ENCODE results near the gene CXXC5. TPM values are rescaled to one million over a fixed set of nuclear protein-coding genes. Genes with fewer than 3 reads are reported as not detected.
"Not testable (repeated sequence)": the region's sequence is repeated elsewhere in the genome, so short reads cannot be mapped to it uniquely, and the experiment has no call there.

Gene CXXC5
- total RNA-seq, 2 donors from 2014 or later, result 57.9 to 59.5 TPM

DNA sequence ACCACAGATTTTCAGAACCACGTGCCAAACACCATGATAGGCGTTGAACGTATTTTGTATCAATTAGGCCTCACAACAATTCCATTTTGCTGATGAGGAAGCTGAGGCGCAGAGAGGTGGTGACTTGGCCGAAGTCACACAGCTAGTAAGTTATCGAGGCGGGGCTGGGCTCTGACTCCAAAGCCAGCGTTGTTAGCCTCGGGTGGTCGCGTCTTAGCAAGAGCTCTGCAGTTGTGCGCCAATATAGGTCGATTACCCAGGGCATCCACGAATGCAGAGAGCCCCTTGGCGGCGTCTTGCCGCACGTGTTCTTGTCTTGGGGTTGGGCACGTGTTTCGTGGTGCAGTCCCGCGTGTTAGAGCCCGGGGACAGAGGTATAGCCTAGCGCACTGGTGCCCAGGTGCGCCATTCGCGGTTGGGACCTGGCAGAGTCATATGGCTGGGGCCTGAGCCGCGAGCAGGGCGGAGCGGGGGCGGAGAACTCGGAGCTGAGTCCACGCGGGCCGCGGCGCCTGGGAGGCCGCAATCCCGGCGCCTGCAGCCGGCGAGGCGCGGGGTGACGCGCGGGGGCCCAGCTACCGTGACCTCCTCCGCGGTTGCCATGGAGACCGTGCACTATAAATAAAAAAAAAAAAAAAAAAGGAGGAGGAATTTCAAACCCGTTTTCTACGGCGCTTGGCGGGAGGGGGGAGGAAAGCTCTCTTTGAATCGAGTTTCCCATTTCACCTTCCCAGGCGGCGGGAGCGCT is 62.3 kb downstream of the CXXC5 start:
- H3K4me1 ChIP-seq, result peaks cover 0 to 40% of the 10 kb centered on the region in 2 donors
- H3K4me3 ChIP-seq, result peak overlapping the region; percentile 42 to 60
- no peaks in the 10 kb centered on the region for H3K9me3 ChIP-seq
- TF ChIP-seq, protein P1, sequence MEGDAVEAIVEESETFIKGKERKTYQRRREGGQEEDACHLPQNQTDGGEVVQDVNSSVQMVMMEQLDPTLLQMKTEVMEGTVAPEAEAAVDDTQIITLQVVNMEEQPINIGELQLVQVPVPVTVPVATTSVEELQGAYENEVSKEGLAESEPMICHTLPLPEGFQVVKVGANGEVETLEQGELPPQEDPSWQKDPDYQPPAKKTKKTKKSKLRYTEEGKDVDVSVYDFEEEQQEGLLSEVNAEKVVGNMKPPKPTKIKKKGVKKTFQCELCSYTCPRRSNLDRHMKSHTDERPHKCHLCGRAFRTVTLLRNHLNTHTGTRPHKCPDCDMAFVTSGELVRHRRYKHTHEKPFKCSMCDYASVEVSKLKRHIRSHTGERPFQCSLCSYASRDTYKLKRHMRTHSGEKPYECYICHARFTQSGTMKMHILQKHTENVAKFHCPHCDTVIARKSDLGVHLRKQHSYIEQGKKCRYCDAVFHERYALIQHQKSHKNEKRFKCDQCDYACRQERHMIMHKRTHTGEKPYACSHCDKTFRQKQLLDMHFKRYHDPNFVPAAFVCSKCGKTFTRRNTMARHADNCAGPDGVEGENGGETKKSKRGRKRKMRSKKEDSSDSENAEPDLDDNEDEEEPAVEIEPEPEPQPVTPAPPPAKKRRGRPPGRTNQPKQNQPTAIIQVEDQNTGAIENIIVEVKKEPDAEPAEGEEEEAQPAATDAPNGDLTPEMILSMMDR (IDR thresholded peaks at IDR 0.05), result no peak
- H3K36me3 ChIP-seq, result no peaks in the 10 kb centered on the region
- DNase-seq (ENCODE audit: low spot score), result no peak
- no peaks in the 10 kb centered on the region for H3K27me3 ChIP-seq
- peak overlapping the region; percentile 63 to 69 for H3K27ac ChIP-seq

DNA sequence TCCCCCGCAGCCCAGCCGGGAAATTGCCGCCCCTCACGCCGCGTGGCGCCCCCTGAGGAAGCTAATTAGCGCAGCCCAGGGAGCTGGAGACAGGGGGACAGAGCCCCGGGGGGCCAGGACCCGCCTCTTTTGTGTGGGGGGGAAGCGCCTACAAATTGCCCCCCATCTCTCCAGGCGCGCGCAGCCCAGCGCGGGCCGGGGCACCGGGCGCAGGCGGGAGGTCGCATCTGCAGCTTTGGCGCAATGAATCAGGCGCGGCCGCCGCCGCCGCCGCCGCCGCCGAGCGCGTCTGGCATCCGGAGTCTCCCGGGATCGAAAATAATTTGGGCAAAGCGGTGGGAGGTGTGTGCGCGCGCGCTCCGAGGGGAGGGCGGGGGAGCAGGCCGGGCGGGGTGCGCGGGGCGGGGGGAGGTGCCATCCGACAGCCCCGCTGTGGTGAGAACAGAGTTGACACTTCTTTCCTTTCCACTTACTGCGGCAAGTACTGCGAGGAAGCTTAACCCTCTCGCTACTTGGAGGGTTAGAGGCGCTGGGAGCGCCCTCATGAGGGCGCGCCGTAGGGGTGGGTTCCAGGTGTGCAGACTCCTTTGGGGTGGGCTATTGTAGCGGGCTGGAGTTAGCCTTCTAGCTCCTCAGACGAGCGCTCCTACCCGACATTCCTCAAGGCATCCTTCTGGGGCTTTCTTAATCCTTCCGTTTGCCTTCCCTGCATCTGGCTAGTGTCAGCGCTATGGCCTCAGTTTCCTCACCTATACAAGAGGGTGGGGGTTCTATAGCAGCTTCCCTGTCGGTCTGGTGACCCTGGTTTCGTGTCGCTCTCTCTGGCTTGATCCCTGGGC is 63.1 kb downstream of the CXXC5 start:
- H3K27me3 ChIP-seq, result no peaks in the 10 kb centered on the region
- H3K4me1 ChIP-seq, result peaks cover 0 to 40% of the 10 kb centered on the region in 2 donors
- no peak for DNase-seq (ENCODE audit: low spot score)
- H3K36me3 ChIP-seq, result no peaks in the 10 kb centered on the region
- peak overlapping the region; percentile 42 to 60 for H3K4me3 ChIP-seq
- peak overlapping the region; percentile 63 to 69 for H3K27ac ChIP-seq
- TF ChIP-seq, protein P1 (IDR thresholded peaks at IDR 0.05), result peak in 1 of 2 donors; percentile 7
- no peaks in the 10 kb centered on the region for H3K9me3 ChIP-seq

GRCh38 chr5:139711906-139712224 is 63.7 kb downstream of the CXXC5 start:
- H3K4me1 ChIP-seq, result peaks cover 0 to 40% of the 10 kb centered on the region in 2 donors
- DNase-seq (ENCODE audit: low spot score), result no peak
- H3K36me3 ChIP-seq, result no peaks in the 10 kb centered on the region
- H3K4me3 ChIP-seq, result peak overlapping the region; percentile 42 to 60
- no peaks in the 10 kb centered on the region for H3K27me3 ChIP-seq
- TF ChIP-seq, protein P1 (IDR thresholded peaks at IDR 0.05), result no peak
- H3K9me3 ChIP-seq, result no peaks in the 10 kb centered on the region
- H3K27ac ChIP-seq, result peak overlapping the region; percentile 63 to 69

DNA sequence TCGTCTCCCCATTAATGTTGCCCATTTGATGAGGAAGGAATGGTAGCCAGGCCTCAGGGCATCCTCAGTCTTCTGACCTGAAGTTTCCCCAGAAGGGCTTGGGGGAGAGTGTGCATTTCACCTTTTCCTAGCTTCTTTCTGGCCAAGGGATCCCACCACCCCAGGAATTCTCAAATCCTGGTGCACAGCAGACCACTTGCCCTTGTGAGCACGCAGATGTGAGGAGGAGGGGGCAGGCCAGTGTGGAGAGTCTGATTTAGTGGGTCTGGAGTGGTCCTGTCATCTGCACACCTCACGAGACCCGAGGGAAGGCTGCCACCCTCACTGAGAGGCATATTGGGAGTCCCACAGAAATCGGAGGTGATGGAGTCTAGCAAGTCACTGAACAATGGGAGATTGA is 64.3 kb downstream of the CXXC5 start:
- Histone ChIP-seq H3K9me3 (no peaks in the 10 kb centered on the region), H3K4me1 (peaks cover 0 to 40% of the 10 kb centered on the region in 2 donors), H3K36me3 (no peaks in the 10 kb centered on the region), H3K4me3 (no peak overlapping the region), H3K27ac (no peak overlapping the region), H3K27me3 (no peaks in the 10 kb centered on the region)
- DNase-seq (ENCODE audit: low spot score), result no peak
- TF ChIP-seq, protein P1 (IDR thresholded peaks at IDR 0.05), result no peak

- H3K27me3 ChIP-seq; H3K27ac ChIP-seq; H3K36me3 ChIP-seq; H3K9me3 ChIP-seq; DNase-seq (ENCODE audit: low spot score); H3K4me3 ChIP-seq: not testable (repeated sequence)
- peaks cover 0 to 30% of the 10 kb centered on the region in 2 donors for H3K4me1 ChIP-seq
These were observed 65.7 kb downstream of the CXXC5 start for GRCh38 chr5:139713898-139714297.

DNA sequence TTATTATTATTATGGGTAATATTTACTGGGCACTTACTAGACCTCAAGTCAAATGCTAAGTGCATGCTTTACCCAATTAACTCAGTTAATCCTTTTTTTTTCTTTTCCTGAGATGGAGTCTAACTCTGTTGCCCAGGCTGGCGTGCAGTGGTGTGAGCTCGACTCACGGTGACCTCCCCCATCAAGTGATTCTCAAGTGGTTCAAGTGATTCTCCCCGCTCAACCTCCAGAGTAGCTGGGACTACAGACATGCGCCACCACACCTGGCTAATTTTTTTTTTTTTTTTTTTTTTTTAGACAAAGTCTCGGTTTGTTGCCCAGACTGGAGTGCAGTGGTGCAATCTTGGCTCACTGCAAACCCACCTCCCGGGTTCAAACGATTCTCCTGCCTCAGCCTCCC is 69.1 kb downstream of the CXXC5 start:
- Histone ChIP-seq H3K36me3 (no peaks in the 10 kb centered on the region), H3K9me3 (peaks cover 0 to 8% of the 10 kb centered on the region in 2 donors), H3K4me1 (no peaks in the 10 kb centered on the region), H3K27me3 (no peaks in the 10 kb centered on the region), H3K4me3 (no peak overlapping the region), H3K27ac (no peak overlapping the region)
- TF ChIP-seq, protein P1 (IDR thresholded peaks at IDR 0.05), result no peak
- DNase-seq (ENCODE audit: low spot score), result no peak

DNA sequence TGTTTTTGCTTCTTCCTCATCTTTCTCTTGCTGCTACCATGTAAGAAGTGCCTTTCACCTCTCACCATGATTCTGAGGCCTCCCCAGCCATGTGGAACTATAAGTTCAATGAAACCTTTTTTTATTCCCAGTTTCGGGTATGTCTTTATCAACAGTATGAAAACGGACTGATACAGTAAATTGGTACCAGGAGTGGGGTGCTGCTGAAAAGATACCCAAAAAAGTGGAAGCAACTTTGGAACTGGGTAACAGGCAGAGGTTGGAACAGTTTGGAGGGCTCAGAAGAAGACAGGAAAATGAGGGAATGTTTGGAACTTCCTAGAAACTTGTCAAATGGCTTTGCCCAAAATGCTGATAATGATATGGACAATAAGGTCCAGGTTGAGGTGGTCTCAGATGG is 70.3 kb downstream of the CXXC5 start:
- not testable (repeated sequence) for H3K9me3 ChIP-seq

DNA sequence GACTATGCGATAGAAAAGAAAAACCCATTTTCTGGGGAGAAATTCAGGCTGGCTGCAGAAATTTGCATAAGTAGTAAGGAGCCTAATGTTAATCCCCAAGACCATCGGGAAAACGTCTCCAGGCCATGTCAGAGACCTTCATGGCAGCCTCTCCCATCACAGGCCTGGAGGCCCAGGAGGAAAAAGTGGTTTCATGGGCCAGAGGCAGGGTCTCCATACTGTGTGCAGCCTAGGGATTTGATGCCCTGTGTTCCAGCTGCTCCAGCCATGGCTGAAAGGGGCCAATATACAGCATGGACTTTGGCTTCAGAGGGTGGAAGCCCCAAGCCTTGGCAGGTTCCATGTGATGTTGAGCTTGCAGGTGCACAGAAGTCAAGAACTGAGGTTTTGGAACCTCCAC is 71.8 kb downstream of the CXXC5 start:
- H3K36me3 ChIP-seq; H3K9me3 ChIP-seq; H3K4me1 ChIP-seq; H3K27me3 ChIP-seq; DNase-seq (ENCODE audit: low spot score); H3K27ac ChIP-seq; H3K4me3 ChIP-seq: not testable (repeated sequence)

More for the DNA sequence above, 70.3 kb downstream of the CXXC5 start:
- not testable (repeated sequence) for H3K27me3 ChIP-seq; H3K4me3 ChIP-seq; DNase-seq (ENCODE audit: low spot score); H3K36me3 ChIP-seq; H3K4me1 ChIP-seq; H3K27ac ChIP-seq

All from right atrium auricular region (tissue), 2 donors.